A549 (cell line): ENCODE measurements around the gene SIAH3. TPM values are rescaled to one million over a fixed set of nuclear protein-coding genes. Genes with fewer than 3 reads are reported as not detected.

Experiments used
- ATAC-seq, 2 experiments: fragments of 200-7000 bp in 1 of 2; fragments of >200 bp in 1 of 2; cut with Nextera tagmentation in 1 of 2; cut with Tn5 transposase in 1 of 2; 3 replicates each; pipeline versions ENCODE4 v1.8.0 to v1.9.1; 2018 to 2020; ENCODE audit warnings: mild to moderate bottlenecking in 1 of 2, moderate library complexity in 1 of 2
- CTCF ChIA-PET: fragments of 300-600 bp; sonication (Branson Sonifier 250); formaldehyde crosslinking; extraction: SDS; loops from one replicate; lab custom pipeline; 2021; ENCODE audit warnings: antibody characterized with exemption, inconsistent platforms; lab: Yijun Ruan, JAX
- POLR2A ChIA-PET: fragments of 350-600 bp; formaldehyde crosslinking; extraction: SDS; loops from one replicate; lab custom pipeline; 2021; ENCODE audit warnings: antibody characterized with exemption, inconsistent platforms; lab: Yijun Ruan, JAX
- DNase-seq, 2 experiments: peaks; one replicate each; pipeline versions ENCODE4 v3.0.0 to v3.0.0-alpha.2; 2011 to 2016; ENCODE audit warnings: low read depth in 1 of 2, low spot score in 1 of 2
- FAIRE-seq: peaks from 2 replicates; lab custom pipeline; 2011; peaks lifted over from hg19 to GRCh38; lab: Jason Lieb, UNC
- H3K27ac ChIP-seq, 2 experiments: fragments of >200 bp; sonication (Bioruptor Twin); formaldehyde crosslinking; 3 replicates each; pipeline ENCODE4 v1.5.1; 2016 to 2017
- H3K4me1 ChIP-seq: fragments of >200 bp; sonication (Bioruptor Twin); formaldehyde crosslinking; 3 replicates; pipeline ENCODE4 v1.6.1; 2016
- H3K4me2 ChIP-seq: fragments of >200 bp; sonication (Bioruptor Twin); formaldehyde crosslinking; 3 replicates; pipeline ENCODE4 v1.6.1; 2016
- H3K4me3 ChIP-seq: fragments of >200 bp; sonication (Bioruptor Twin); formaldehyde crosslinking; 3 replicates; pipeline ENCODE4 v1.5.1; 2016
- H3K9me3 ChIP-seq: fragments of >200 bp; sonication (Bioruptor Twin); formaldehyde crosslinking; 3 replicates; pipeline ENCODE4 v1.6.1; 2016
- ATOH8 ChIP-seq: fragments of 250-450 bp; sonication (Bioruptor Pico); IDR thresholded peaks from 2 replicates; pipeline ENCODE4 v1.5.0; 2020; ENCODE audit warnings: low read depth, mild to moderate bottlenecking, moderate library complexity
- BCL3 ChIP-seq: fragments of >200 bp; sonication (Bioruptor Twin); formaldehyde crosslinking; IDR thresholded peaks from 3 replicates; pipeline ENCODE4 v1.6.1; 2016
- BHLHE40 ChIP-seq: IDR thresholded peaks from 2 replicates; pipeline ENCODE4 v1.6.1; 2012; ENCODE audit warnings: low read depth, low read length, inconsistent platforms
- CEBPB ChIP-seq, 2 experiments: fragments of >200 bp in 1 of 2; sonication (Bioruptor Twin) in 1 of 2; formaldehyde crosslinking in 1 of 2; IDR thresholded peaks; 2 replicates each; pipeline ENCODE4 v1.6.1; 2012 to 2016
- CTCF ChIP-seq: fragments of >200 bp; sonication (Bioruptor Twin); formaldehyde crosslinking; IDR thresholded peaks from 3 replicates; pipeline ENCODE4 v1.5.1; 2016
- ELK1 ChIP-seq: fragments of 150-350 bp; IDR thresholded peaks from 2 replicates; pipeline ENCODE4 v1.6.1; 2014; ENCODE audit warnings: low read depth, mild to moderate bottlenecking, low read length
- ESRRA ChIP-seq: fragments of 150-350 bp; IDR thresholded peaks from 2 replicates; pipeline ENCODE4 v1.6.1; 2014; ENCODE audit warnings: mild to moderate bottlenecking, low read length, borderline replicate concordance
- HOXB5 ChIP-seq: fragments of 250-450 bp; sonication (Bioruptor Pico); IDR thresholded peaks from 2 replicates; pipeline ENCODE4 v1.5.0; 2020; ENCODE audit warnings: mild to moderate bottlenecking, moderate library complexity
- JUN ChIP-seq, 2 experiments: fragments of >200 bp; sonication (Bioruptor Twin); formaldehyde crosslinking; IDR thresholded peaks; 2 replicates in 1 of 2; 3 replicates in 1 of 2; pipeline ENCODE4 v1.6.1; 2016 to 2017
- JUNB ChIP-seq: fragments of >200 bp; sonication (Bioruptor Twin); formaldehyde crosslinking; IDR thresholded peaks from 2 replicates; pipeline ENCODE4 v1.6.1; 2016
- MAX ChIP-seq: IDR thresholded peaks from 2 replicates; pipeline ENCODE4 v1.6.1; 2012
- MYC ChIP-seq: IDR thresholded peaks from 2 replicates; pipeline ENCODE4 v1.6.1; 2012; ENCODE audit warnings: mild to moderate bottlenecking, inconsistent platforms, low read length, improper control_type of control experiment, borderline replicate concordance
- NPAS2 ChIP-seq: fragments of 250-450 bp; sonication (Bioruptor Pico); IDR thresholded peaks from 2 replicates; pipeline ENCODE4 v1.8.0; 2022; ENCODE audit warnings: mild to moderate bottlenecking, moderate library complexity, borderline replicate concordance
- PHF8 ChIP-seq: fragments of 200-600 bp; sonication (generic); IDR thresholded peaks from 2 replicates; pipeline ENCODE4 v1.6.1; 2016; ENCODE audit warnings: low read depth, mild to moderate bottlenecking, antibody characterized with exemption, moderate library complexity, borderline replicate concordance
- POLR2AphosphoS2 ChIP-seq: conservative IDR thresholded peaks from 2 replicates; pipeline ENCODE4 v1.6.1; 2012; ENCODE audit warnings: low read length, improper control_type of control experiment, inconsistent platforms
- RARB ChIP-seq: fragments of 250-450 bp; sonication (Bioruptor Pico); IDR thresholded peaks from 2 replicates; pipeline ENCODE4 v1.8.0; 2021; ENCODE audit warnings: mild to moderate bottlenecking, moderate library complexity
- RCOR1 ChIP-seq: fragments of 150-350 bp; IDR thresholded peaks from 2 replicates; pipeline ENCODE4 v1.6.1; 2014; ENCODE audit warnings: antibody characterized with exemption, low read length, low read depth
- REST ChIP-seq: fragments of 200-600 bp; sonication (generic); IDR thresholded peaks from 2 replicates; pipeline ENCODE4 v1.6.1; 2016; ENCODE audit warnings: antibody characterized with exemption, mild to moderate bottlenecking, moderate library complexity
- TFCP2L1 ChIP-seq: fragments of 250-450 bp; sonication (Bioruptor Pico); IDR thresholded peaks from 2 replicates; pipeline ENCODE4 v1.5.0; 2021; ENCODE audit warnings: mild to moderate bottlenecking
- TP53 ChIP-seq: fragments of 250-450 bp; sonication (Bioruptor Pico); IDR thresholded peaks from 2 replicates; pipeline ENCODE4 v1.5.0; 2021; ENCODE audit warnings: mild to moderate bottlenecking, moderate library complexity
- USF2 ChIP-seq: fragments of 450-650 bp; IDR thresholded peaks from 2 replicates; pipeline ENCODE4 v1.6.1; 2014; ENCODE audit warnings: antibody characterized with exemption
- ZC3H11A ChIP-seq: fragments of 450-650 bp; IDR thresholded peaks from 2 replicates; pipeline ENCODE4 v1.6.1; 2014; ENCODE audit warnings: antibody characterized with exemption, mild to moderate bottlenecking
- WGBS: methylation state at CpG from one replicate; pipeline ENCODE4 v1.1.6; 2017; ENCODE audit errors: missing lambda C conversion rate; 5-methylcytosine and 5-hydroxymethylcytosine counted together
- polyA plus RNA-seq, 4 experiments: library from polyadenylated mRNA; depleted of rRNA in 3 of 4; stranded (reverse); fragments of >200 nt; fragmentation: RNase III in 1 of 4; extraction: RNeasy Plus Mini Kit Qiagen cat#74134 plus additional on column Dnase treatment in 1 of 4; gene quantifications; 2 replicates in 3 of 4; 3 replicates in 1 of 4; pipeline ENCODE4 v1.2.3, GENCODE V29; 2011 to 2017

SIAH3 gene
- polyA plus RNA-seq, 2 of the 4 experiments (the other 2 are of a cell fraction), result not detected

GRCh38 chr13:45796426-45797235 lies 54.9 kb downstream of the SIAH3 start (continued):
- TF ChIP-seq RARB (CRISPR knock-in tag), result no peak
- TF ChIP-seq REST, result no peak

- no peak for FAIRE-seq
- CTCF ChIA-PET, result no interaction called here
- ATAC-seq, result no peak
Observed at GRCh38 chr13:45792827-45793303, 58.7 kb downstream of the SIAH3 start.

GRCh38 chr13:45788011-45788410 lies 63.5 kb downstream of the SIAH3 start:
- DNase-seq (no peak), ATAC-seq (no peak), FAIRE-seq (no peak)
- WGBS, result 29% methylated on average over 2 of the region's 2 CpGs
- no peaks in the 10 kb centered on the region for H3K9me3 ChIP-seq
- POLR2A ChIA-PET, result no interaction called here
- no peak overlapping the region for H3K27ac ChIP-seq
- CTCF ChIA-PET, result no interaction called here
- no peak overlapping the region for H3K4me3 ChIP-seq
- H3K4me1 ChIP-seq, result no peaks in the 10 kb centered on the region
- H3K4me2 ChIP-seq, result no peak overlapping the region
- TF ChIP-seq POLR2AphosphoS2 (no peak), PHF8 (no peak), ATOH8 (CRISPR knock-in tag) (no peak), CTCF (no peak), NPAS2 (CRISPR knock-in tag) (no peak), JUNB (no peak), BHLHE40 (no peak), TFCP2L1 (CRISPR knock-in tag) (no peak), CEBPB (IDR thresholded peaks at IDR 0.05) (no peak), RCOR1 (no peak)

More at GRCh38 chr13:45792827-45793303, 58.7 kb downstream of the SIAH3 start:
- Histone ChIP-seq H3K4me1 (no peaks in the 10 kb centered on the region), H3K4me2 (no peak overlapping the region), H3K27ac (no peak overlapping the region), H3K9me3 (no peaks in the 10 kb centered on the region)
- no peak for DNase-seq
- WGBS, result 27% methylated on average over 6 of the region's 6 CpGs
- TF ChIP-seq MYC, result no peak
- no peak for TF ChIP-seq HOXB5 (CRISPR knock-in tag)
- no peak for TF ChIP-seq BCL3
- TF ChIP-seq TP53 (CRISPR knock-in tag), result no peak
- no peak for TF ChIP-seq JUN (IDR thresholded peaks at IDR 0.05)
- TF ChIP-seq MAX, result no peak
- no peak for TF ChIP-seq ELK1
- TF ChIP-seq ZC3H11A, result no peak
- no peak for TF ChIP-seq JUNB
- no peak for TF ChIP-seq NPAS2 (CRISPR knock-in tag)
- TF ChIP-seq ESRRA, result no peak
- no peak for TF ChIP-seq USF2
- TF ChIP-seq, all 56 proteins: peak for 0
- no peak overlapping the region for H3K4me3 ChIP-seq
- POLR2A ChIA-PET, result no interaction called here
